ENCODE results near the gene IFNG-AS1. TPM values are rescaled to one million over a fixed set of nuclear protein-coding genes. Genes with fewer than 3 reads are reported as not detected.

Gene IFNG-AS1
- total RNA-seq, 1 donor from 2014 or later, result not detected

- Histone ChIP-seq H3K9me3 (no peaks in the 10 kb centered on the region), H3K27ac (no peak overlapping the region), H3K4me1 (no peaks in the 10 kb centered on the region), H3K4me3 (no peak overlapping the region), H3K36me3 (no peaks in the 10 kb centered on the region), H3K27me3 (no peaks in the 10 kb centered on the region)
- TF ChIP-seq, protein P1, sequence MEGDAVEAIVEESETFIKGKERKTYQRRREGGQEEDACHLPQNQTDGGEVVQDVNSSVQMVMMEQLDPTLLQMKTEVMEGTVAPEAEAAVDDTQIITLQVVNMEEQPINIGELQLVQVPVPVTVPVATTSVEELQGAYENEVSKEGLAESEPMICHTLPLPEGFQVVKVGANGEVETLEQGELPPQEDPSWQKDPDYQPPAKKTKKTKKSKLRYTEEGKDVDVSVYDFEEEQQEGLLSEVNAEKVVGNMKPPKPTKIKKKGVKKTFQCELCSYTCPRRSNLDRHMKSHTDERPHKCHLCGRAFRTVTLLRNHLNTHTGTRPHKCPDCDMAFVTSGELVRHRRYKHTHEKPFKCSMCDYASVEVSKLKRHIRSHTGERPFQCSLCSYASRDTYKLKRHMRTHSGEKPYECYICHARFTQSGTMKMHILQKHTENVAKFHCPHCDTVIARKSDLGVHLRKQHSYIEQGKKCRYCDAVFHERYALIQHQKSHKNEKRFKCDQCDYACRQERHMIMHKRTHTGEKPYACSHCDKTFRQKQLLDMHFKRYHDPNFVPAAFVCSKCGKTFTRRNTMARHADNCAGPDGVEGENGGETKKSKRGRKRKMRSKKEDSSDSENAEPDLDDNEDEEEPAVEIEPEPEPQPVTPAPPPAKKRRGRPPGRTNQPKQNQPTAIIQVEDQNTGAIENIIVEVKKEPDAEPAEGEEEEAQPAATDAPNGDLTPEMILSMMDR (IDR thresholded peaks at IDR 0.05), result no peak
- no peak for DNase-seq (ENCODE audit: low spot score in 2 of 2)
- intact Hi-C loops (cut with DNase I), result no loop called here
Measured at GRCh38 chr12:68001486-68002466, 12.5 kb downstream of the IFNG-AS1 start.

DNA sequence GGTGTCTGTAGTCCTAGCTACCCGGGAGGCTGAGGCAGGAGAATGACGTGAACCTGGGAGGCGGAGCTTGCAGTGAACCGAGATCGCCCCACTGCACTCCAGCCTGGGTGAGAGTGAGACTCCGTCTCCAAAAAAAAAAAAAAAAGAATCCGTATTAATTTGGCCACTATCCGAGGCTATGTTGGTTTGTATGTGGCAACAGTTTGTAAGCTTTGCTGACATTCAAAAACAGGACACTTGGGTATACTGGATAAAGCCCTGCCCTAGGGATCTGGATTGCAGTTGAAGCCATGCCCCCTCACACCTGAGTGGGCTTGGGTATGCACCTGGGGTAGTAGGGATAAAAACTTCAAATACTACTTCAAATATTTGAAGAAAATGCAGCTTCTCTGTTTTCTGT is 14.5 kb downstream of the IFNG-AS1 start:
- H3K4me1 ChIP-seq, result no peaks in the 10 kb centered on the region
- no peak for DNase-seq (ENCODE audit: low spot score in 2 of 2)
- intact Hi-C loops (cut with DNase I), result no loop called here
- no peaks in the 10 kb centered on the region for H3K36me3 ChIP-seq
- no peak overlapping the region for H3K27ac ChIP-seq
- no peaks in the 10 kb centered on the region for H3K27me3 ChIP-seq
- H3K4me3 ChIP-seq, result no peak overlapping the region
- TF ChIP-seq, protein P1 (IDR thresholded peaks at IDR 0.05), result no peak
- H3K9me3 ChIP-seq, result no peaks in the 10 kb centered on the region

DNA sequence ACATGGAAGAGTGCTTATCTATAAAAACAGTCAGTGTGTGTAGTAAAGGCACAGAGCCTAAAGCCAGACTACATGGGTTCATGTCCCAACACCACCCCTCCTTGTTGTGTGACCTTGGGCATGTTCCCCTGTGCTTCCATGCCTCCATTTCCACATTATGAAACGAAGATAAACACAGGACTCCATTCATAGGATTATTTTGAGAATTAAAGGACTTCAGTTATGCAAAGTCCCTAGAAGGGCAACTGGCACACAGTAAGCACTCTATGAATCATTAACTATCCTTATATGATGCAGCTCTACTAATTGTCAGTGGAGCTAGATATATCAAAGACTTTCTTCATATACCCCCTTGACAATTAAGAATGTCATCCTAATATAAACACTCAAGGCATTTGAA is 17.8 kb downstream of the IFNG-AS1 start:
- Histone ChIP-seq H3K36me3 (no peaks in the 10 kb centered on the region), H3K27me3 (no peaks in the 10 kb centered on the region), H3K9me3 (no peaks in the 10 kb centered on the region), H3K4me3 (no peak overlapping the region), H3K27ac (no peak overlapping the region), H3K4me1 (no peaks in the 10 kb centered on the region)
- TF ChIP-seq, protein P1 (IDR thresholded peaks at IDR 0.05), result no peak
- intact Hi-C loops (cut with DNase I), result no loop called here
- DNase-seq (ENCODE audit: low spot score in 2 of 2), result no peak

GRCh38 chr12:68007466-68007865 is 18.2 kb downstream of the IFNG-AS1 start:
- Histone ChIP-seq H3K36me3 (no peaks in the 10 kb centered on the region), H3K4me3 (no peak overlapping the region), H3K27me3 (no peaks in the 10 kb centered on the region), H3K27ac (no peak overlapping the region), H3K9me3 (no peaks in the 10 kb centered on the region), H3K4me1 (no peaks in the 10 kb centered on the region)
- DNase-seq (ENCODE audit: low spot score in 2 of 2), result no peak
- intact Hi-C loops (cut with DNase I), result no loop called here
- TF ChIP-seq, protein P1 (IDR thresholded peaks at IDR 0.05), result no peak

DNA sequence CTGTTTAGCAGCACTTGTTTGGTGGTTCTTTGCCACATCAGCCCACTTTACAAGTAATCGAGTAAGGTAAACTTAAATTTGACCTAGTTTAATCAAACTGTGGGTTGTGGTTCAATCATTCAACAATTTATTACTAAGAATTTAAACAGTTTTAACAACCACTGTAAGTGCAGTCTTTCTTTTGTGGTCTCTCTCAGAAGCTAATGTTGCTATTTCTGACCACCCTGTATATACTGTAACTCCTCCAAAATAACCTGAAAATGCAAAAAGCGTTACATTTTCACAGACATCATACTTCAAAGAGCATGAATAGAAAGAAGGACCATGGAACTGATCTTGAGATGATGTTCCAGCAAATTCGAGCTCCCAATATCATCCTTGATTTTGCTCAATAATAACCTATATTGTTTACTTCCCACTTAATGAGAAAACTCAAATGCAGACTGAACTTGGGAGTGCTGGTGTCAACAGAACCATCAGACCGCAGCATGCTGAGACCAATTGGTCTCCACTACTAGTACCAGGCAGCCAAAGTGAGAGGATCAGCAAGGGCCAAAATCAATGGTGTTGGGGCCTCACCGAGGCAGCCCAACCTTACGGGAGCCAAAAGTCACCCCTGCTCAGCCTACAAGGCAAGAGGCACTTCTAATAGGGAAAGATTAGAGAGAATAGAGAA is 22.1 kb downstream of the IFNG-AS1 start:
- Histone ChIP-seq H3K4me3 (no peak overlapping the region), H3K27ac (no peak overlapping the region), H3K36me3 (no peaks in the 10 kb centered on the region), H3K4me1 (no peaks in the 10 kb centered on the region), H3K9me3 (no peaks in the 10 kb centered on the region), H3K27me3 (no peaks in the 10 kb centered on the region)
- TF ChIP-seq, protein P1 (IDR thresholded peaks at IDR 0.05), result no peak
- intact Hi-C loops (cut with DNase I), result no loop called here
- DNase-seq (ENCODE audit: low spot score in 2 of 2), result no peak

Measured in ascending aorta (tissue), 2 donors.